HG02973 (cell line): ENCODE measurements around the gene CTNNB1.
"Not testable (repeated sequence)": the region's sequence is repeated elsewhere in the genome, so short reads cannot be mapped to it uniquely, and the experiment has no call there.

ENCODE experiments used
- ATAC-seq: cut with Tn5 transposase; IDR thresholded peaks from one replicate; pipeline ENCODE4 v1.9.1; 2021; ENCODE audit warnings: moderate library complexity; ENCODE audit not compliant: unreplicated experiment

The CTNNB1 gene

GRCh38 chr3:41248525-41248924 is 49.2 kb downstream of the CTNNB1 start:
- no peak for ATAC-seq

GRCh38 chr3:41249318-41249717 is 50.0 kb downstream of the CTNNB1 start:
- ATAC-seq, result no peak

- no peak for ATAC-seq
Measured at GRCh38 chr3:41250825-41251224, 51.5 kb downstream of the CTNNB1 start.

DNA sequence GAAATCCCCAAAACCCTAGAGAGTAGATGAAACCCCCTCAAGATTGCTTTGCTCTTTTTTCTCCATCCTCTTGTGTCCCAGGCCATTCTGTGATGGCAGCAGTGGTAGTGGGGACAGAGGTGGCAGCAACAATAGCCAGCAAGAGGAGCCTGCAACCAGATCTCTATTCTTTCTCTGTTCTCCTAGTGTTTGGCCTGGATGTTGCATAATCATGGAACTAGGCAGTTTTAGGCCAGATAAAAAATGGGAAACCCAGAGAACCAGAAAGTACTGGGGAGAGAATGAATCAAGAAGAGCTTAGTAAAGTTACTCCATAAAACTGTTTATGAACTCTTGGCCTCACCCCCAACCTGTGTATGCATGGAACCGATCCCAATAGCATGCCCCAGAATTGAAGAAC is 52.3 kb downstream of the CTNNB1 start:
- ATAC-seq, result no peak

DNA sequence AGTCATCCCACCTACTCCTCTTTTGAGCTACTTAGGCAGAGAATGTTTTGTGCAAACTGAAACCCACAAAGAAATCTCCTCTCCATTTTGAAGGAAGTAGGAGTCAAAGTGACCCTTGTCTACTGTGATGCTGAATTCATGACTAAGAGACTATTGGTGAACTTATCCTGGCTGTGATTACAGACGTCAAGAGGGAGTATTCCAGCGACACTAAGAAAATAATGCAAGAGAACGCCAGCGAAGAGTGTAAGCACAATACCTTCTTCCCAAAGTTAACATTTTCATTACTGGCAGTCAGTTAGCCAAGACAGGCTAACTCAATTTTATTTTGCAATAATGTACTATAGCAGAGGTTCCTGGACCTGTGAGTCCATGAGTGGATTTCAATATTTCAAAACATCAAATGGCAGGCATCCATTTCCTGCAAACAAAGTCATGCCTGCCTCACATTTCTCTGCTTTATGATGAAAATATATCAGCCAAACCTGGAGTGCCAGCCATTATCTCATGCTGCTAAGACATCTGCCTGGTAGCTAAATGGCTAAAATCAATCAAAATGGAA is 59.0 kb downstream of the CTNNB1 start:
- ATAC-seq, result no peak

DNA sequence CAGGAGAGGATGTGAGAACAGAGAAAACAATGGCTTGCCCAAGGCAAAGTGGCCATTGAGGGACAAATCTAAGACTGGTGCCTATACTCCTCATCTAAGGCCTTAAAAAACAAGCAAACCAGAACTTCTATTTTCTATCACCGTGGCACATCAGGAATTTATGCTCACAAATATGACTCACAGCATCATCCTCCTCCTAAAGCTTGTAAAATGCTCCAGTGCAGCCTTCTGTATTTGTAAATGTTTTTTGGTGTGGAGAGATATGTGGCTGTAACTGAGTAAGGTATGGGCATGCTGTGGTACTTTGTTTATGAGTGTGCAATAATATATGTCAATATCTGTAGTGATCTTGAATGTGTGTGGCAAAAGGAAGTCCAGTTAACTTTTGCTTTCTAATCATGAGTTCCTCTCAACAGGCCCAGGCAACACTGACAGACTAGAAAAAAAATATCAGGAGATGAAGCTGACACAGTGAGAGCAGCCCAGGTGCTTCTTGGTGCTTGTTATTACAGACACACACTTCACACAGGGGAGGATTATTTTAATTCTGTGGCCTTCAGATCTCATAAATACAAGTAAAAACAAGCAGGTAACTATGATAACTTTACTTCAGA is 60.3 kb downstream of the CTNNB1 start:
- ATAC-seq, result no peak

GRCh38 chr3:41260063-41260450 is 60.8 kb downstream of the CTNNB1 start:
- no peak for ATAC-seq

GRCh38 chr3:41265011-41265545 is 65.8 kb downstream of the CTNNB1 start:
- no peak for ATAC-seq

DNA sequence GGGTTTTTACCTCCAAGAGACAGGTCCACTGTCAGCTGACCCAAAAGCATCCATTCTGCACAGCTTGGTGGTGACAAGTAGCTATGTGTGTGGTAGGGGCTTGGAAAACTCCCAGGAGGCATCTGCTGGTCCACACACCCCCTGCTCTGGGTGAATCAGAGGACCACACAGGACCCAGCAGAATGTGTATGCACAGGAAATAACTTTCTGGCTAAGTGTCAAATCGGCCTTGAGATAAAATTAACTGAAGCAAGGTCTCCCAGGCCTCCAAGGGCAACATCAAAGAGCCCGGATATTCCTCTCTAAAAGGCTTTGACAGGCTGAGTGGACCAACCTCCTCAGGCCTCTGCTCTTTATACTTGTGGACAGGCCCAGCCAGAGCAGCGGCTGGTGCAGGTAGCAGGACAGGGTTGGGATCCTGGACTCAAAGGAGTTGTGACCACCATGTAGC is 66.5 kb downstream of the CTNNB1 start:
- no peak for ATAC-seq

GRCh38 chr3:41267975-41268640 is 68.8 kb downstream of the CTNNB1 start:
- ATAC-seq, result no peak

DNA sequence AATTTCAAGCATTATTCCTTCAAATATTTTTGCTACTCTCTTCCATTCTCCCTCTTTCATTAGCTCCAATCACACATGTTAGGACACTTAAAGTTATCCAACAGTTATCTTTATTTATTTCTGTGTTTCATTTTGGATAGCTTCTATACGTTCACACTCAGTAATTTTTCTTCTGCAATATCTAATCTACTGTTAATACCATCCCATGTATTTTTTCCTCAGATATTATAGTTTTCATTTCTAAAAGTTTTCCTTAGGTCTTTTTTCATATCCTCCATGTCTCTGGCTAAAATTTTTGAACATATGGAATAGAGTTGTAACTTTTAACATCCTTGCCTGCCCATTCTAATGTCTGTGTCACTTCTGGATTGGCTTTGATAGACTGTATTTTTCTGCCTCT is 73.4 kb downstream of the CTNNB1 start:
- no peak for ATAC-seq

GRCh38 chr3:41274944-41275668 is 75.8 kb downstream of the CTNNB1 start:
- no peak for ATAC-seq

- no peak for ATAC-seq
Measured at GRCh38 chr3:41276191-41276590, 76.9 kb downstream of the CTNNB1 start.

- no peak for ATAC-seq
Measured at GRCh38 chr3:41277790-41278465, 78.6 kb downstream of the CTNNB1 start.

- ATAC-seq, result not testable (repeated sequence)
Measured at GRCh38 chr3:41284934-41285333, 85.6 kb downstream of the CTNNB1 start.

GRCh38 chr3:41286305-41286704 is 87.0 kb downstream of the CTNNB1 start:
- no peak for ATAC-seq

DNA sequence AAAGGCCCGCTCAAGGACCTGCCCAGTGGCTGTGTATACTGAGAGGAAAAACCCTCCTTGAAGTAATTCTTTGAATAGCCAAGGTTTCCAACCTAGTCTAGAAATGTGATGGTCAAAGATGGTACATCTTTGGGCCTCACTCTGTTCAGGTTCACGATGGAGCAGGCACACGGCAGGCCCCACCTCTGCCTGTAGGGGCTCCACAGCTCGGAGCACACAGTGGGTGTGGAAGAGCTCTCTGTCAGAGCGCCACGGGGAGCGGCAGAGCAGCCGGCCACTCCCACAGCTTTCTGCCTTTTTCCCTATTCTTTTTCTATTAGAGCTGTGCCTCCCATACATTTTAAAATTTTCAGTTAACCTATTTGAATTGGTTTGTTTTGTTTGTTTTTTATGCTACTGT is 89.5 kb downstream of the CTNNB1 start:
- ATAC-seq, result no peak
